Measurements from ENCODE around the gene YBX3. TPM values are rescaled to one million over a fixed set of nuclear protein-coding genes. Genes with fewer than 3 reads are reported as not detected.

The YBX3 gene
- total RNA-seq, 1 donor from 2014 or later = 196 TPM

DNA sequence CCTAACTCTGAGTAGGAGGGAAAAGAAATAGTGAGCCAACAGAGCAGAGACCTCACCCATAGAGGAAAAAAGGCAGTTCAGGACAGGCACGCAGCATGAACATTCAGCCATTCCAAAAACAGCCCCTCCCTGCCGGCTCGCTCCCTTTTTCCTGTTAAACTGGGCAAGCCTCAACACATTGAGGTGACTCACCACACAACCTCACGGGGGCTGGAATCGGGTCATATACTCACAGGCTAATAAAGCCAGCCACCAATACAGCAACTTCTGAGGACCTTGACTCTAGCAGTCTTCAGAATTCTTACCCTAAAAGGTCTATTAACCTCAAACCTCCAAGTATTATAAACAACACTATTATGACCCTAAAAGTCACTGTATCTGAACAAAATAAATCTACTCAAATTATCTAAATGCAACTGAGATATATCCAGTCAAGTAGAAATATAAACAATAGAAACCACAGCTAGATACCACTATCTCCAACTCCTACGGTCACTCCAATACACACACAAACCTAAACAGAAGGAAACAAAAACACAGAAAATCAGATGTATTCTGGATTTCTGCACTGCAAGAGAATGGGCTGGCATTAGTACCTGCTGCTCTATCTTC, 6.3 kb downstream of the YBX3 start:
- TF ChIP-seq CTCF (conservative IDR thresholded peaks at IDR 0.05) = no peak
- DNase-seq (ENCODE audit: extremely low spot score, unreplicated experiment) = no peak
- Mint-ChIP-seq H3K27me3 (peaks cover under 1% of the 10 kb centered on the region), H3K4me3 (peak overlapping the region; percentile 70), H3K9me3 (no peaks in the 10 kb centered on the region), H3K27ac (peak overlapping the region; percentile 96), H3K36me3 (peaks cover 65% of the 10 kb centered on the region), H3K4me1 (ENCODE audit: unreplicated experiment) (peaks cover 7% of the 10 kb centered on the region)

DNA sequence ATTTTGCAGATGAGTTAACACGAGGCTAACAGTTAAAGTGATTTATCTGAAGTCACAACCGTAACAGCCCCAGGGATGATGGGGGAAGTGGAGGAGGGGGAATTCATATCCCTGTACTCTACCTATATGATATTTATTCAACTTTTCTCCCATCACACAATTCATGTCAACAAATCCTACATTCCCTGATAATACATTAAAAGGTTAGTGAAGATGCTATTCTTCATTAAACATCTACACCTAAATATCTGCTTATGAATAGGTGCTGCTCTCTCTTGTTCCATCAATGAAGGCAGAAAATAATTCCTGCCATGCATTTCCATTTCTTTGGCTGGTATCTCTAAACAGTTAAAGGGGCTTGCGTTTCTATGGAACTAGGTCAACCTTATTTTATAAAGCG, 6.8 kb downstream of the YBX3 start:
- peak overlapping the region; percentile 70 for H3K4me3 Mint-ChIP-seq
- DNase-seq (ENCODE audit: extremely low spot score, unreplicated experiment) = no peak

DNA sequence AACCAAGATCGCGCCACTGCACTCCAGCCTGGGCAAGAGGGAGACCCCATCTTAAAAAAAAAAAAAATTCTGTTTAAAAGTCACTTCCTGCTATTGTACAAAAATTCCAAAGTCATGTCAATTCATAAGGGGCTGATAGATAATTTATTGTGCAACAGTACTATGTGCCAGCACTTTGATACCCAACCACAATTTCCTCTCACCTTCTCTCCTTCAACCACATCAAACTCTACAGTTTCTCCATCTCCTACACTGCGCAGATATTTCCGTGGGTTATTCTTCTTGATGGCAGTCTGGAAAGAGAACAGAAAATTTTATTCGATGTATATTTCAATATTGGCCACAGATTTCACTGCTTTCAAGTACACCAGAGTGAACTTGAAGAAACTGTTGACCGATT, 7.6 kb downstream of the YBX3 start:
- H3K27me3 Mint-ChIP-seq = no peaks in the 10 kb centered on the region
- H3K4me3 Mint-ChIP-seq = peak overlapping the region; percentile 32
- no peaks in the 10 kb centered on the region for H3K9me3 Mint-ChIP-seq
- no peak for DNase-seq (ENCODE audit: extremely low spot score, unreplicated experiment)
- peak overlapping the region; percentile 96 for H3K27ac Mint-ChIP-seq
- no peak for TF ChIP-seq CTCF (conservative IDR thresholded peaks at IDR 0.05)
- peaks cover 66% of the 10 kb centered on the region for H3K36me3 Mint-ChIP-seq
- H3K4me1 Mint-ChIP-seq (ENCODE audit: unreplicated experiment) = peaks cover 6% of the 10 kb centered on the region

More for the DNA sequence above, 6.8 kb downstream of the YBX3 start:
- Mint-ChIP-seq H3K9me3 (no peaks in the 10 kb centered on the region), H3K36me3 (peaks cover 68% of the 10 kb centered on the region), H3K4me1 (ENCODE audit: unreplicated experiment) (peaks cover 6% of the 10 kb centered on the region), H3K27me3 (no peaks in the 10 kb centered on the region), H3K27ac (peak overlapping the region; percentile 96)
- no peak for TF ChIP-seq CTCF (conservative IDR thresholded peaks at IDR 0.05)

GRCh38 chr12:10709808-10710207, 13.3 kb downstream of the YBX3 start:
- Mint-ChIP-seq H3K4me3 (no peak overlapping the region), H3K9me3 (no peaks in the 10 kb centered on the region), H3K27me3 (no peaks in the 10 kb centered on the region), H3K36me3 (peaks cover 74% of the 10 kb centered on the region), H3K27ac (no peak overlapping the region), H3K4me1 (ENCODE audit: unreplicated experiment) (no peaks in the 10 kb centered on the region)
- no peak for TF ChIP-seq CTCF (conservative IDR thresholded peaks at IDR 0.05)
- no peak for DNase-seq (ENCODE audit: extremely low spot score, unreplicated experiment)

DNA sequence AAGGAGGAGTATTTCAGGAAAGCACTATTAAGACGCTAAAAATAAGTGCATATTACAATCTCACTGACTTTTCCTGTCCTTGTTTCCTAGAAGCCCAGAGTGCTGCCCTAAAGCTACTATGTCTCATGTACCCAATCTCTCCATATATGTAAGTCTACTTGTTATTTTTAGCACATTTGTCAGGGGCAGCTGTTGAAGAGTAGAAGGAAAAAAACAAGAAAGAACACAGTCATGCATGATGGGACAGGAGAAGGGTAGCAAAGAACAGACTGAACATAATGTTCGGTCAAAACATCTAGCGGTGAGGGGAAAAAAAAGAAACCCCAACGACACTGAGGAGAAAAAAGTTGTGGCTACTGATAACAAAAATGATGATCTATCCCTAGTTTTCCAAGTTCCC, 14.3 kb downstream of the YBX3 start:
- Mint-ChIP-seq H3K27me3 (no peaks in the 10 kb centered on the region), H3K27ac (peak overlapping the region; percentile 7), H3K4me1 (ENCODE audit: unreplicated experiment) (no peaks in the 10 kb centered on the region), H3K36me3 (peaks cover 75% of the 10 kb centered on the region), H3K4me3 (no peak overlapping the region), H3K9me3 (no peaks in the 10 kb centered on the region)
- TF ChIP-seq CTCF (conservative IDR thresholded peaks at IDR 0.05) = no peak
- DNase-seq (ENCODE audit: extremely low spot score, unreplicated experiment) = no peak
